ENCODE data around the gene PACSIN1.

PACSIN1 gene

DNA sequence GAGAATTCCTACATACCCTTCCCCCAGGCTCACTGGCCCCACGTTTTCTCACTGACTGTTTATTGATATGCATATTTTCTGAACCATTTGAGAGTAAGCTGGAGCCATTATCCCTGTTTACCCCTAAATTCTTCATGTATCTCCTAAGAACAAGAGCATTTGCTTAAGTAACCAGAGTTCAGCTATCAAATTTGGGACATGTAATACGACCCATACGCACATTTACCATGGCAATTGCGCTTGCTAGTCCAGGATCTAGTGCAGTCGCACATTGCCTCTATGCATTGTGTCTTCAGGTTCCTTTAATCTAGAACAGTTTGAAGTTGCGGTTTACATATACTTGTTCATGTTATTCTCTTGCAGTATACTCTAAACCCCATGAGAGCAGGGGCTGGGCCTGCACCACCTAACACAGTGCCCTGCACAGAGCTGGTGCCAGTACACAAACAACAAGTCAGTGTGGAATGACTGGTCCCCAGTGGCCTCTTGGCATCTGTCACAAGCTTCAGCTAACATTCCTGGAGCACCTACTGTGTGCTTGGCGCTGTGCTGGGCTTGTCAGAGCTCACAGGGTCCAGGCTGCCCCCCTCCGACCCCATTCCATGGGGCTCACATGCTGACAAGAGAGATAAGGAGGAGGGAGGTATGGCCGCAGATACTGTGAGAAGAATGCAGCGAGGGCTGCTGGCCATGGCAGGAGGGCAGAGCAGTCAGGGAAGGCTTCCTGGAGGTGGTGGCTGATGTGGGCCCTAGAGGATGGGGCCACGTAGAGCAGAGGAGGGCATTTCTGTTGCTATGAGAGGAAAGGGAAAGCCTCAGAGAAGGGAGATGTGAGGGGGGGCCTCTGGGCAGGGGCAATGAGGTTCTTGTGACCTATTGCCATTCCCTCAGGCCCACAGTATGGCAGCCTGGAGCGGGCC lies 62.1 kb downstream of the PACSIN1 start:
- DNase-seq (ENCODE audit: low read depth in 2 of 2): no peak

DNA sequence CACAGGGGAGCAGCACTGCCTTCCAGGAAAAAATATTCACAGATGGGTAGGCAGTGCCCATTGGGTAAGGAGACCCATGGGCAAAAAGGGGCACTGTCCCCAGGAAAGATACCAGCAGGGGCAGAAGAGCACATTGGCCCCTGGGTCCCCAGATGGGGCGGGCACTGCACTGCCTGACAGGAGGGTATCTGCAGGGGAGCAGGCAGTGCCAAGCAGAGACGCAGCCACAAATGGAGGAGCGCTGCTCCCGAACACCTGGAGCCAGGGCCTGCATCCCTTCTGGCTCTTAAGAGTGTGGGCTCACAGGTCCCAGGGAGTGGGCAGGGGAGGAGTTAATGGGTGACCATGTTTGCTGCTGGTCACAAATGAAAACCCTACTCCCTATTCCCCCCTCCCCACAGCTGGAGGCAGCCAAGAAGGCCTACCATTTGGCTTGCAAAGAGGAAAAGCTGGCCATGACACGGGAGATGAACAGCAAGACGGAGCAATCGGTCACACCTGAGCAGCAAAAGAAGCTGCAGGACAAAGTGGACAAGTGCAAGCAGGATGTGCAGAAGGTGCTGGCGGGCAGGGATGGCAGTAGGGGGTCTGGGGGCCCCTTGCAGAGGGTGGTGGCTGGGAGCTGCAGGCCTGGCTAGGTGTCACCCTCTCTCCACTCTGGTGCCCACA lies 63.3 kb downstream of the PACSIN1 start:
- DNase-seq (ENCODE audit: low read depth in 2 of 2): no peak

DNA sequence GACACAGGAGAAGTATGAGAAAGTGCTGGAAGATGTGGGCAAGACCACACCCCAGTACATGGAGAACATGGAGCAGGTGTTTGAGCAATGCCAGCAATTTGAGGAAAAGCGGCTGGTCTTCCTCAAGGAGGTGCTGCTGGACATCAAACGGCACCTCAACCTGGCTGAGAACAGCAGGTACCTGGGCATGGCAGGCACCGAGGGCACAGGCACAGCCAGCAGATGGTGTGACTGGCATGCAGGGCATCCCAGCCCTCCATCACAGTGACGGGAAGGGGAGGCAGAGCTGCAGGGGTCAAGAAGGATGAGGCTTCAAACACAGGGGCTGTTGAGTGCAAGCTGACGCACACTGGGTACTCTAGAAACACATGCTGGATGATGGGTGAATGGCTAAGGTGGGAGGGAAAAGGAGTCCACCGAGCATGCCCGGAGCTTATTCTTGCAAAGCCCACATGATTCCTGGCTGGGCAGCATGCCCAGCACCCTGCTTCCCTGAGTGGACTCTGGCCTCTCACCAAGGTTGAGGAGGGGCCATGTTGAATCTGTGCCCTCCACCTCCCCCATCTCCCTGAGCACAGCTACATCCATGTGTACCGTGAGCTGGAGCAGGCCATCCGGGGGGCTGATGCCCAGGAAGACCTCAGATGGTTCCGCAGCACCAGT lies 63.9 kb downstream of the PACSIN1 start:
- DNase-seq (ENCODE audit: low read depth in 2 of 2): no peak

DNA sequence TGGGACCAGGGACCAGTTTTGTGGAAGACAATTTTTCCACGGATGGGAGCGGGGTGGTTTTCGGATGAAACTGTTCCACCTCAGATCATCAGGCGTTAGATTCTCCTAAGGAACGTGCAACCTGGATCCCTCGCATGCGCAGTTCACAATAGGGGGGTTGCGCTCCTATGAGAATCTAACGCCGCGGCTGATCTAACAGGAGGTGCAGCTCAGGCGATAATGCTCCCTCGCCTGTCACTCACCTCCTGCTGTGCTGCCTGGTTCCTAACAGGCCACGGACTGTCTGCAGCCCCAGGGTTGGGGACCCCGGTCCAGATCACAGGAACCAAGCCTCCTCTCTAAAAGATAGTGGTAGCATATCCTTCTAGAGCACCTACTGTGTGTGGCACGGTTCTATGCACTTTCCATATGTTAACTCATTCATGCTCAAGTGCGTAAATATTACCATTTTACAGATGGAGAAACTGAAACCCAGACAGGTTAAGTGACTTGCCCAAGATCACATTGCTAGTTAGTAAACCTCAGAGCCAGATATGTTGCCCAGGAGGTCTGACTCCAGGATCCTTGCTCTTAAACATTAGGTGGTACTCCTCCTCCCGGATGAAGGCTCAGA lies 65.0 kb downstream of the PACSIN1 start:
- DNase-seq (ENCODE audit: low read depth in 2 of 2): no peak

DNA sequence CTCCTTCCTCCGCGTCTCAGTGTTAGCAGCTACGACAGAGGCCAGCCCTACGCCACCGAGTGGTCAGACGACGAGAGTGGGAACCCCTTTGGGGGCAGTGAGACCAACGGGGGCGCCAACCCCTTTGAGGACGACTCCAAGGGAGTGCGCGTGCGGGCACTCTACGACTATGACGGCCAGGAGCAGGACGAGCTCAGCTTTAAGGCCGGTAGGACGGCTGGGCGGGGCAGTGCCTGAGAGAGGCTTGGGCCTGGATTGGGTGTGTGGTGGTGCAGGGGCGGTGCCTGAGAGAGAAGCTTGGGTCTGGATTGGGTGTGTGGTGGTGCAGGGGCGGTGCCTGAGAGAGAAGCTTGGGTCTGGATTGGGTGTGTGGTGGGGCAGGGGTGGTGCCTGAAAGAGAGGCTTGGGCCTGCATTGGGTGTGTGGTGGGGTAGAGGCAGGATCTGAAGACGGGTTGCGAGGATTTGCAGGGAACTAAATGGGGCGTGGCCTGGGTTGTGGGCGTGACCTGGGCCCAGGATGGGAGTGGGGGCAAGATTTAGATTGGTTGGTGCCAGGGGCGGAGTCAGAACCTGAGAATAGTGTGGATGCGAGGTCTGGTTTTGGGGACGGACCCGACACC lies 65.8 kb downstream of the PACSIN1 start:
- DNase-seq (ENCODE audit: low read depth in 2 of 2): peak; percentile 37 to 41

DNA sequence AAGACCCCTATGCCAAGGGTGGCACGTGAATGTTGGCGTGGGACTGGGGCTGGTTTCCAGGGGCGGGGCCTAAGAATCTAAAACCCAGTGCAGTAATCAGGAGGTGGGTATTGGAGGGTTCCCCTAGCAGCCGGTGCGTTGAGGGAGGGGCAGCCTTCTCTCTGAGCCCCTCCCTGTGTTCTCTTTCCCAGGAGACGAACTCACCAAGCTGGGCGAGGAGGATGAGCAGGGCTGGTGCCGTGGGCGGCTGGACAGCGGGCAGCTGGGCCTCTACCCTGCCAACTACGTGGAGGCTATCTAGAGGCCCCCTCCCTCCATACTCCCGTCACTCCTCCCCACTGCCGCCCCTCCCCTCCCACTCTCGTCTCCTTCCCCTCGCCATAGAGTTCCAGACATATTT lies 66.4 kb downstream of the PACSIN1 start:
- DNase-seq (ENCODE audit: low read depth in 2 of 2): no peak

DNA sequence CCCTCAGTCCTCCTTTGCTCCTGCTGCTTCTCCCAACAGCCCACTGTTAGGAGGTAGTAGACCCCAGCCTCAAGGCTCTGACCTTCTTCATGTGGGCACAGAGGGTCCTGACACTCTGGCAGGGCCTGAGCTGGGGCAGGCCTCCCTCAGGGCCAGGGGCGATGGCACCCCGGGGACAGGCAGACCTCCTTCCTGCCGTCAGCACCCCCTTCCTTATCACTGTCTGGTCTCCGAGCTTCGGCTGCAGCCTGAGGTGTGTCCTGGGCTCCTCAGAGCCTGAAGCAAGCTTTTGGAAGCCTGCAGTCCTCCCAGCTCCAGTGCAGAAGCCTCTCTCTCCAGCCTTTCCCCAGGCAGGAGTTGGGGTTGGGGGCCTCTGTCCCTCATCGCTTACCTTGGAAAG lies 68.3 kb downstream of the PACSIN1 start:
- DNase-seq (ENCODE audit: low read depth in 2 of 2): no peak

DNA sequence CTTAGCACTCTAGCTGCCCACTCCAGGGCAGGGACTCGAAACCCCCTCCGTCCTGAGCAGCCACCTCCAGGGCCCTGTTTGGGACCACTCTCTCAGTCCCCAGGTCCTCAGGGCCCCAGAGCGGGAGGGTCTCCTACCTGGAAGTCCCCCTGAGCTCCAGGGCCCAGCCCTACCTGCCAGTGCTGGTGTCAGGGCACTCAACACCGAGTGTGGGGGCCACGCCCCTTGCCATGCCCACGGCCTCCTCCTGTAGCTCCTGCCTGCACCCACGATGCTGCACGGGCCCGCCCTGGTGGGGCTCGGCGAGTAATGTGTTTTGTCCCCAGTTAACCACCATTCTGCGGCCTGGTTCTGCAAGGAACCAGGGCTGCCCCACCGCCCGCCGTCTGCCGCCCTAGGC lies 68.8 kb downstream of the PACSIN1 start:
- no peak for DNase-seq (ENCODE audit: low read depth in 2 of 2)

DNA sequence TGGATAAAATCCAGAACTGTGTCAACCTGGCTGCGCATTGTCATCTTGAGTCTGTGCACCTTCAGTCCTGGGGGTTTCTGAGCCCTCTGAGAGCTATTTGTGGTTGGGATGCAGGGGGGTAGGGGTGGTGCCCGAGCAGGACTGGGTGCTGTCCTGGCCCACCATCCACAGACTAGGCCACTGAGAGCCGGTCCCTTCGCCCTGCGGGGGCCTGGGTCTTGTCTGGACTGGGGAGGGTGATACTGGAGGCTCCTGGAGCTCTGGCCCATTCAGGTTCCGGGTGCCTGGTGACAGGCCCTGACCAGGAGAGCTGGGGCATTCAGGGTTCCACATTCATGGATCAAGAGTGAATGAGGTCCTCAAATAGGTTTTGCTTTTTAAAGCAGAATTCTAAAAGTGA lies 69.3 kb downstream of the PACSIN1 start:
- DNase-seq (ENCODE audit: low read depth in 2 of 2): no peak

DNA sequence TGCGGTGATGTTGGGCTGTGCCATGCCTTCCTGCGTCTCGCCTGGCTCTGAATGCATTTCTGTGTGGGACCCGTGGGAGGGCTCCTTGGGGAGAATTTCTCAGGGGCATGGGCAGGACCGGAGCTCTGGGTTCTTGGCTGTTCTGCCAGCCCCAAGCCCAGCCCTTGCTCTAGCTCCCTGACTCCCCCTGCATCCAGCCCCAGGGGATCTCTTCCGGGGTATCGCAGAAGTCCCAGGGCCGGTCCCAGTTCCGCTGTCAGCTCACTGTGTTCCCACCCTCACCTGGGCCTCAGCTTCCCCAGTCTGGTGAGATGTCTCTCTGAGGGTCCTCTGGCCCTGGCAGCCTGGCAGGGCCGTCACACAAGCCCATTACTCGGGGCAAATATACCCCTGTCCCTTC lies 69.8 kb downstream of the PACSIN1 start:
- no peak for DNase-seq (ENCODE audit: low read depth in 2 of 2)

DNA sequence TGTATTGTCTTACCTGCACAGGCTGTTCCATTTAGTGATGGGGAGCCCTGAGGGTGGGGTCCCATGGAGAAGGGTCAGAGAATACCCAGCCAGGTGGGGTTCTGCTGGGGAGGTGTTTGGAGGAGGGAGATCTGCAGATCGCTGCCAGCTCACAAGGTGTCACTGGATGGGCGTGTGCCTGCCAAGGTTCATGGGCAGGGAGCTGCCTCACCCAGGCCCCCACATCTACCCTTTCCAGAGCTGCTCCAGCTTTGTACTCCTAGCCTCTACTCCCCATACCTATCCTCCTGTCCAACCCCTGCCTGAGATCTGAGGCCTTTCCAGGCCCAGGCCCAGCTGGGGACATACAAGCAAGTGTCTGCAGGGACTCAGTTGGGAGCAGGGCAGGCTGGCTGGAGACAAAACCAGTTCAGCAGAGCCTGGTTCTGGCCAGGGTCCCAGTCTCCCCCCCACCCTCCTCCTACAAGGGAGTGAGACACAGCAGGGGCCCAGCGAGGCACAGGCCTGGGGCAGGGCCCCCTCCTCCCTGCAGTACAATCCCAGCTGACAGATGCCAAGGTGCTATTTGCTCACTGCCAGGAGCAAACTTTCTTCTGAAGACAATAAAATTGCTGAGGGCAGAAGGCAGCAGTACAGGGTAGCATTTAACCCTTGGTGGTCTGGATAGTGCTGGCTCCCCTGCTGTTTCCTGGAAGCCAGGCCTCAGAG lies 70.5 kb downstream of the PACSIN1 start:
- DNase-seq (ENCODE audit: low read depth in 2 of 2): no peak

DNA sequence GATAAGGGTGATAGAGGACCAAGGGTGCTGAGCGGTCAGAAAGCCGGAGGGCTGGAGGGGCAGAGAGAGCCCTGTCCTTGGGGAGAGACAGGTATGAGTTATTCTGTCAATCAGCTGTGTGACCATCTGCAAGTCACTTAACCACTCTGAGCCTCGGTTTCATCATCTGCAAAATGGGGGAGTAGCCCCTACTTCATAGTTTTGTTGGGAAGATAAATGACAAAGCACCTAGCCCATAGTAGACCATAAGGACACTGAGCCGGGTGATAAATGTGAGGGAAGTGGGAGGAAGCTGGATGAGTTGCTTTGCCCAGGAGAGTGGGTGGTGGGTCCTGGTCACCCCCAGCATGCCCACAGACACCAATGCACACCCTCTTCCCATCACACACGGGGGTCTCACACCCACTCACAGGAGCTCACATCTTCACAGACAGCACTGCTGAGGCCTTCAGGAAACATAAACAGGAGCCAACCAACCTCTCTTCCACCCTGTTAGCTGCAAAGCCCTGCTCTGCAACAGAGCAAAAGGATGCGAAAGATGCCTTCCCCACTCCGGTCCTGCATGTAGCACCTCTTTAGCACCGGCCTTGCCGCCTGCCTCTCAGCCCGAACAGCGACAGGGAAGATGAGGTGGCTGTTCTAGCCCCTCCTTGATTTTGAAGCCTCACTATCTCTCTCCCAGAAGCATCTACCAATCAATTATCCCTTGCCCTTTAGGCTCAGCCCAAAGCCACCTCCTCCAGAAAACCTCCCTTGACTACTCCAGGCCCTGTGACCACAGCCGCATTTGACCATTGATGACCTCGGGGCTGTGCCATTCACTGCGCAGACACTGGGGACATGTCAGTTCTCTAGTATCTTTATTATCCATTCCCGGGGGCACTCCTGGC lies 71.3 kb downstream of the PACSIN1 start:
- no peak for DNase-seq (ENCODE audit: low read depth in 2 of 2)

DNA sequence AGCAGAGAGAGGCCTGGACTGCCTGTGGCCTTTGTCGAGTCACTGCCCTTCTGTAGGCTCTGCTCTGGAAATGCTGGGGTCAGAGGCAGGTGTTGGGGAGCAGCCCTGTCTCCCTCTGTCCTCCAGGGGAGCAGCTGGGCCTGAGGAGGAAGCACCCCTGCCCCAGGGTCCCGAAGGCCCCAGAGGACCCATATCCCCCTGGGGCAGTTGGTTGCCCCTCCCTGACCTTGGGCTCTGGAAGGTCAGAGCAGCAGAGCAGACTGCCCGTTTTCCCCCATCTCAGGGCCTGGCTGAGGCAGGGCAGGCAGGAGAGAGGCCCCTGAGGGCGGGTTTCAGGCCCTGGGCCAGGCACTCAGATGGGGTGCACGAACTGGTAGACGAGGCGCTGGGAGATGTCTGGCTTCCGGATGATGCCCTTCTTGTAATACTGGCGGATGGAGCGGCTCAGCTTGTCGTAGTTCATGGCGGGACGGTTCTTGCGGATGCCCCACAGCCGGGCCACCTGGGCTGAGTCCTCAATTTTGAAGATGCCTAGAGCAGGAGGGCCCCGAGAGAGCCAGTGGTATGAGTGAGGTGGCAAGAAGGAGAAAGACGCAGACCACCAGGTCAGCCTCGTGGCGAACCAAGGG lies 72.2 kb downstream of the PACSIN1 start:
- DNase-seq (ENCODE audit: low read depth in 2 of 2): no peak

DNA sequence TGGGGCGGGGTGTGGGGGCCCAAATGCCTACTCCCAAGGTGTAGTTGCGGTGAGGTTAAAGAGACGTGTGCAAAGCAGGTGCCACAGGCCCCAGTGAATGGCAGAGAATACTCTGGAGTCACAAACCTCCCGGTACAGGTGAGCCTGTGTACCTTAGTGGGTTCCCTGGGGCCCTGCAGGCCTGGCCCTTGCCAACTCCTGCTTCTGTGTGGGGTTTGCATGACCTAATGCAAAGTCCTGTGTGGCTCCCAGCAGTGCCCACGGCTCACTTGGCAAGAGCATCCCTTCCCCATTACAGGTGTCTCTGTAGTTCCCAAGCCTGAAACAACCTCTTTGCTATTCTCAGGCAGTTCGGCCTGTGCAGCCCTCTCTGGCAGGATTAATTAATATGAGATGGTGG lies 72.7 kb downstream of the PACSIN1 start:
- DNase-seq (ENCODE audit: low read depth in 2 of 2): no peak

DNA sequence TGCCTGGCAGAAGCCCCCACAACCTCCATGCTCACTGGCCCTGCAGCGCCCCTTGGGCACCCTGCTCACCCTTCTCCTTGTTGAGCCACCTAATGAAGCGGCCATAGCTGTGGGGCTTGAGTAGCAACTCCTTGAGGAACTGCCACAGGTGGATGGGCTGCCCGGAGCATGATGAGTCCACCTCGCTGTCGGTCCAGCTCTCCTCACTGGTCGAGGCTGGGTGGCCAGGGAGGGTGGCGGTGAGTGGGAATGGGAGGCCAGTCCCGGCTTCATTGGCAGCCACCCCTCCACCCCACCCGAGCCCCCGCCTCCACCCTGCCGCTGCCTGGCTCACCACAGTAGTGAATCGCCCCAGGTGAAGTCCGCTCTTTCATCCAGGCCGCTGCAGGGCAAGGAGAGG lies 73.3 kb downstream of the PACSIN1 start:
- no peak for DNase-seq (ENCODE audit: low read depth in 2 of 2)

DNA sequence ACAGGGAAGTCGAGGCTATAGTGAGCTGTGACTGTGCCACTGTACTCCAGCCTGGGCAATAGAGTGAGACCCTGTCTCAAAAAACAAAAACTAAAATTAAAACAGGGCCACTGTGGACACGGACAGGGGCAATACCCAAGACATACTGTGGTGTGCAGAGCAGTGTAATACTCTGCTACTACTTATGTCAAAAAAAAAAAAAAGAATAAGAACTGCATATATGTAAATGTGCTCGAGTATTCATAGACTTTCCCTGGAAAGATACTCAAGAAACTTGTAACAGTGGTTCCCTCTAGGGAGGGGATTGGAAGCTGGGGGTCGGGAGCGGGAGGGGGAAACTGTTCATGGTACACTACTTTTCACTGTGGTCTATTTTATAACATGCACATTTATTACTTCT lies 74.3 kb downstream of the PACSIN1 start:
- no peak for DNase-seq (ENCODE audit: low read depth in 2 of 2)

DNA sequence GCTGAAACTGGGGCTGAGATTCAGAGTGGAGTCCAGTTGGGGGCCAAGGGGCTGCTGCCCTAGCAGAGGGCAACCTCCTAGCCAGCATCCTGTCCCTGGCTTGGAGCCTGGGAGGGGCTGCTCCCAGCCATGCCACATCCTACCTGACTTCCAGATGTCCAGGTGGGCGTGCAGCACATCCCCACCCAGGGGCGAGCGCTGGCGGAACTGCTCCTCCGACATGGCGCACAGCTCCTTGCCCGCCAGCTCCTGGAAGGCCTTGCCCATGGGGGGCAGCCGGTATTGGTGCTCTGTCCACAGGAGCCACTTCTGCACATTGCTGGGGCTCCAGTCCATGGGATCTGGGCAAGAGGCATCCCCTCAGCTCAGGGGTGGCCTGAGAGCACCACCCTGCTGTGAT lies 75.0 kb downstream of the PACSIN1 start:
- no peak for DNase-seq (ENCODE audit: low read depth in 2 of 2)

DNA sequence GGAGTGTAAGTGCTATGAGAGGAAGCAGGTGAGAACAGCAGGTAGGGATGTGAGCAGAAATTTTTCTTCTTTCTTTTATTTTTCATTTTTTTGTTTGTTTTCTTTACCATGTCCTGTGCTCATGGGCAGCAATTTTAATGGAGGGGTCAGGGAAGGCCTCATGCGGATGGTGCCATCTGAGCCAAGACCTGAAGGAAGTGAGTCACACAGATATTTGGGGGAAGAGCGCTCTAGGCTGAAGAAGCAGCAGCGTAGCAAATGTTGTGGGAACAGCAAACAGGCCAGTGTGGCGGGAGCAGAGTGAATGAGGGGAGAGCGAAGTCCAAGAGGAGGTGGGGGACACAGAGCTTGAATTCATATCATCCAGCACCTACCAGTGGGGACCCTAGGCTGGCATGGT lies 77.5 kb downstream of the PACSIN1 start:
- no peak for DNase-seq (ENCODE audit: low read depth in 2 of 2)

DNA sequence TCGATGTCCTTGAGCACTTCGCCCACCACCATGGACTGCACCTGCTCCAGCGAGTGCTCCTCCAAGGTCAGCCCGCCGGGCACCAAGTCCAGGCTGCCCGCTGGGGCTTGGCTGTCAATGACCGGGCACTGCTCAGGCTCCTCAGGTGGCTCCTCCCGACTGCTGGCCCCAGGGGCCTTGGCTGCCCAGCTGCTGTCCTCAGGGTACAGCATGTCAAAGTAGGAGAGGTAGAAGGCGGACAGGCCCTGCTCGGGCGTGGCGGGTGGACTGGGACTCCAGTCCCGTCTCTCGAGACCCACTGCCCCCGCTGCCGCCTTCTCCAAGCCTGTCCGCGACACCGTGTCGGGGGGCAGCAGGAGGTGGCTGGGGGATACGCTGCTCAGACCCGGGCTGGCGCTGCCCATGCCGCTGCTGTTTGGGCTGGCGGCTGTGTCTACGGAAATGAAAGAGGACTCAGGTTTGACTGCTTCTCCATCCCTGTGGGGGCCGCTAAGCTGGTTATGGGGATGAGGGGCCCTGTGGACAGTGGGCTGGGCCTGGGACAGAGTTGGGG lies 78.3 kb downstream of the PACSIN1 start:
- DNase-seq (ENCODE audit: low read depth in 2 of 2): no peak
